BJ (cell line): Measurements from ENCODE around the gene ADGRF3. TPM values are rescaled to one million over a fixed set of nuclear protein-coding genes. Genes with fewer than 3 reads are reported as not detected.

Experiments
- CTCF ChIA-PET: fragments of 350-600 bp; formaldehyde crosslinking; extraction: SDS; loops from one replicate; lab custom pipeline; 2021; ENCODE audit warnings: antibody characterized with exemption, inconsistent platforms; lab: Yijun Ruan, JAX
- POLR2A ChIA-PET: fragments of 300-600 bp; sonication (Branson Sonifier 250); formaldehyde crosslinking; extraction: SDS; loops from one replicate; lab custom pipeline; 2021; ENCODE audit warnings: antibody characterized with exemption; lab: Charles Lee
- DNase-seq: peaks from one replicate; pipeline ENCODE4 v3.0.0-alpha.2; 2011; ENCODE audit warnings: low read depth
- H3K27me3 ChIP-seq: 2 replicates; pipeline ENCODE4 v1.6.0; 2011; ENCODE audit warnings: low read length; ENCODE audit not compliant: control insufficient read depth, insufficient read depth
- H3K36me3 ChIP-seq: 2 replicates; pipeline ENCODE4 v1.5.1; 2011; ENCODE audit warnings: low read length; ENCODE audit not compliant: control insufficient read depth, insufficient read depth
- H3K4me3 ChIP-seq: 2 replicates; pipeline ENCODE4 v1.5.1; 2011; ENCODE audit warnings: low read depth, mild to moderate bottlenecking, control low read depth, low read length
- CTCF ChIP-seq: IDR thresholded peaks from 2 replicates; pipeline ENCODE4 v1.5.1; 2011; ENCODE audit warnings: low read depth, mild to moderate bottlenecking, control low read depth, inconsistent platforms, low read length, moderate library complexity; ENCODE audit not compliant: insufficient read depth
- polyA plus RNA-seq: library from polyadenylated mRNA; depleted of rRNA; stranded (reverse); fragments of >200 nt; gene quantifications from 2 replicates; pipeline ENCODE4 v1.2.3, GENCODE V29; 2011

ADGRF3 gene
- polyA plus RNA-seq, 1 experiment: 0.12 TPM

- ChIA-PET POLR2A (interaction anchor here (0.6 kb wide), 1 partner anchor 31 kb away, joined by 7 read pairs; no protein-coding TSS in a partner anchor), CTCF (no interaction called here)
- Histone ChIP-seq H3K27me3 (no peaks in the 10 kb centered on the region), H3K4me3 (no peak overlapping the region), H3K36me3 (peaks cover 11% of the 10 kb centered on the region)
- DNase-seq: no peak
- TF ChIP-seq CTCF: no peak
These were observed 65.4 kb downstream of the ADGRF3 start for GRCh38 chr2:26281226-26281625.

- DNase-seq: no peak
- peaks cover 13% of the 10 kb centered on the region for H3K36me3 ChIP-seq
- CTCF ChIA-PET: no interaction called here
- POLR2A ChIA-PET: no interaction called here
- H3K4me3 ChIP-seq: no peak overlapping the region
- no peak for TF ChIP-seq CTCF
- no peaks in the 10 kb centered on the region for H3K27me3 ChIP-seq
These were observed 66.7 kb downstream of the ADGRF3 start for GRCh38 chr2:26279886-26280285.

GRCh38 chr2:26276484-26277227 is 69.9 kb downstream of the ADGRF3 start:
- no peak for DNase-seq
- ChIA-PET CTCF (interaction anchor here (0.7 kb wide), 1 partner anchor 15 kb away, joined by 3 read pairs; no protein-coding TSS in a partner anchor), POLR2A (no interaction called here)
- TF ChIP-seq CTCF: no peak
- Histone ChIP-seq H3K27me3 (no peaks in the 10 kb centered on the region), H3K36me3 (peaks cover 12% of the 10 kb centered on the region), H3K4me3 (no peak overlapping the region)

- ChIA-PET CTCF (interaction anchor here (1.4 kb wide), 1 partner anchor 10 kb away, joined by 3 read pairs; no protein-coding TSS in a partner anchor), POLR2A (no interaction called here)
- H3K4me3 ChIP-seq: no peak overlapping the region
- H3K27me3 ChIP-seq: no peaks in the 10 kb centered on the region
- no peak for TF ChIP-seq CTCF
- peak; percentile 86 for DNase-seq
- peaks cover 6% of the 10 kb centered on the region; the same call in 1 of the 2 replicates for H3K36me3 ChIP-seq
These were observed 72.5 kb downstream of the ADGRF3 start for GRCh38 chr2:26274058-26274613.

- Histone ChIP-seq H3K36me3 (peaks cover 4% of the 10 kb centered on the region; the same call in 1 of the 2 replicates), H3K4me3 (no peak overlapping the region), H3K27me3 (no peaks in the 10 kb centered on the region)
- no peak for TF ChIP-seq CTCF
- POLR2A ChIA-PET: no interaction called here
- no peak for DNase-seq
- CTCF ChIA-PET: no interaction called here
These were observed 73.1 kb downstream of the ADGRF3 start for GRCh38 chr2:26273501-26273900.
